NT2/D1 (cell line): Measurements from ENCODE around the gene FBXL13.

Experiments
- SUZ12 ChIP-seq: IDR thresholded peaks from 2 replicates; pipeline ENCODE4 v1.6.1; 2011; ENCODE audit not compliant: insufficient read length, insufficient read depth; ENCODE audit errors: extremely low read depth
- YY1 ChIP-seq: IDR thresholded peaks from 2 replicates; pipeline ENCODE4 v1.6.1; 2011; ENCODE audit not compliant: insufficient read length, insufficient read depth
- ZNF274 ChIP-seq: IDR thresholded peaks from 2 replicates; pipeline ENCODE4 v1.6.1; 2011; ENCODE audit warnings: mild to moderate bottlenecking, low read depth, low read length

DNA sequence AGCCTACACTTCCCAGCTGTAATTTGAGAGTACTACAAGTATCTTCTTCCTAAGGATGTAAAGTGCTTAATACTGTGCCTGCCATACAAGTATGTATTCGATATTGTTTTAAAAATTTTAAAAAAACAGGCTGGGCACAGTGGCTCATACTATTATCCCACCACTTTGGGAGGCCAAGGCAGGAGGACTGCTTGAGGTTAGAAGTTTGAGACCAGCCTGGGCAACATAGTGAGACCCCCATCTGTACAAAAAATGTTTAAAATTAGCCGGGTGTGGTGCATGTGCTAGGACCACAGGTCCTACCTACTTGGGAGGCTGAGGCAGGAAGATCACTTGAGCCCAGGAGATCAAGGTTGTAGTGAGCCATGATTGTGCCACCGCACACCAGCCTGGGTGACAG is 8.6 kb upstream of the FBXL13 start:
- TF ChIP-seq YY1 (no peak), SUZ12 (no peak), ZNF274 (no peak)
